ENCODE data around the gene HOXA10.

GRCh38 chr7:27200761-27201579 is 26.9 kb upstream of the HOXA10 start:
- TF ChIP-seq POLR2A (IDR thresholded peaks at IDR 0.05; ENCODE audit: low read length) (no peak), GATA1 (IDR thresholded peaks at IDR 0.05; ENCODE audit: low read depth, low read length) (no peak)
